ENCODE results near the gene MPPED2. TPM values are rescaled to one million over a fixed set of nuclear protein-coding genes. Genes with fewer than 3 reads are reported as not detected.

MPPED2 gene
- total and polyA plus RNA-seq, 12 donors = 2.1 to 28.3 (median 5.7) TPM

- H3K9me3 ChIP-seq (replicated peaks in 1 of 3) = no peaks in the 10 kb centered on the region
- TF ChIP-seq POLR2A (IDR thresholded peaks at IDR 0.05) = no peak
- TF ChIP-seq CTCF (IDR thresholded peaks at IDR 0.05) = no peak
- H3K4me3 ChIP-seq = no peak overlapping the region
- DNase-seq = peak; percentile 26 to 63 (median 50)
- H3K27me3 ChIP-seq = no peaks in the 10 kb centered on the region
- no peaks in the 10 kb centered on the region for H3K36me3 ChIP-seq (replicated peaks in 1 of 2)
- peaks cover 5 to 10% of the 10 kb centered on the region in 2 donors for H3K4me1 ChIP-seq (replicated peaks in 1 of 2)
- 14 to 20% (median 16%) methylated on average over 5 of the region's 5 CpGs for WGBS, 4 donors
- no peak overlapping the region for H3K27ac ChIP-seq
- intact Hi-C loops (cut with DNase I) = no loop called here
Measured at GRCh38 chr11:30392221-30392784, 193.8 kb downstream of the MPPED2 start.

- no peak for TF ChIP-seq POLR2A (IDR thresholded peaks at IDR 0.05)
- no peak for TF ChIP-seq CTCF (IDR thresholded peaks at IDR 0.05)
- intact Hi-C loops (cut with DNase I) = no loop called here
- H3K27ac ChIP-seq = no peak overlapping the region
- H3K4me3 ChIP-seq = no peak overlapping the region
- no peaks in the 10 kb centered on the region for H3K9me3 ChIP-seq (replicated peaks in 1 of 3)
- DNase-seq = no peak
- WGBS, 4 donors = 41 to 51% (median 47%) methylated on average over 3 of the region's 3 CpGs
- H3K36me3 ChIP-seq (replicated peaks in 1 of 2) = no peaks in the 10 kb centered on the region
- H3K4me1 ChIP-seq (replicated peaks in 1 of 2) = peaks cover 5 to 10% of the 10 kb centered on the region in 2 donors
- no peaks in the 10 kb centered on the region for H3K27me3 ChIP-seq
Measured at GRCh38 chr11:30388957-30389356, 197.2 kb downstream of the MPPED2 start.

- Histone ChIP-seq H3K4me1 (replicated peaks in 1 of 2) (peaks cover 5 to 10% of the 10 kb centered on the region in 2 donors), H3K9me3 (replicated peaks in 1 of 3) (no peaks in the 10 kb centered on the region), H3K4me3 (no peak overlapping the region), H3K36me3 (replicated peaks in 1 of 2) (no peaks in the 10 kb centered on the region), H3K27ac (no peak overlapping the region), H3K27me3 (no peaks in the 10 kb centered on the region)
- no peak for DNase-seq
- TF ChIP-seq POLR2A (IDR thresholded peaks at IDR 0.05) (no peak), CTCF (IDR thresholded peaks at IDR 0.05) (no peak)
- 87 to 89% (median 89%) methylated on average over 14 to 19 of the region's 19 CpGs for WGBS, 4 donors
- intact Hi-C loops (cut with DNase I) = no loop called here
Measured at GRCh38 chr11:30387891-30388861, 198.0 kb downstream of the MPPED2 start.

- Histone ChIP-seq H3K27me3 (no peaks in the 10 kb centered on the region), H3K4me3 (no peak overlapping the region), H3K4me1 (replicated peaks in 1 of 2) (no peaks in the 10 kb centered on the region), H3K9me3 (replicated peaks in 1 of 3) (no peaks in the 10 kb centered on the region), H3K27ac (no peak overlapping the region), H3K36me3 (replicated peaks in 1 of 2) (no peaks in the 10 kb centered on the region)
- intact Hi-C loops (cut with DNase I) = no loop called here
- WGBS, 4 donors = 88 to 91% (median 90%) methylated on average over 2 of the region's 2 CpGs
- DNase-seq = no peak
- TF ChIP-seq POLR2A (IDR thresholded peaks at IDR 0.05) (no peak), CTCF (IDR thresholded peaks at IDR 0.05) (no peak)
Measured at GRCh38 chr11:30381879-30382278, 204.3 kb downstream of the MPPED2 start.
